T-cell (primary cell): ENCODE measurements around the gene FGD3. TPM values are rescaled to one million over a fixed set of nuclear protein-coding genes. Genes with fewer than 3 reads are reported as not detected.
A peak's percentile ranks its signal among the peaks of the same experiment; 100 is the strongest.

Experiments
- ATAC-seq, 4 experiments: fragments of 200-7000 bp in 3 of 4; fragments of 150-1000 bp in 1 of 4; cut with Tn5 transposase; replicated peaks in 1 of 4; 1 replicate in 3 of 4; 2 replicates in 1 of 4; pipeline ENCODE4 v1.10.0; 2021; ENCODE audit warnings: moderate library complexity in 3 of 4, mild to moderate bottlenecking in 2 of 4, moderate number of reproducible peaks in 1 of 4
- CTCF ChIA-PET, 2 donors: fragments of 300-600 bp; sonication (Branson Sonifier 250); formaldehyde crosslinking; loops; one replicate each; lab custom pipeline; 2022; ENCODE audit warnings: antibody characterized with exemption in 2 of 2; lab: Charles Lee
- POLR2A ChIA-PET, 2 donors: fragments of 300-600 bp; sonication (Branson Sonifier 250); formaldehyde crosslinking; loops; one replicate each; lab custom pipeline; 2022; ENCODE audit warnings: antibody characterized with exemption in 2 of 2; lab: Charles Lee
- DNase-seq, 35 experiments: peaks; one replicate each; pipeline versions ENCODE4 v3.0.0 to v3.0.0-alpha.2; 2013 to 2023
- H3K27ac ChIP-seq: one replicate; pipeline ENCODE4 v1.5.1; 2013; ENCODE audit warnings: low read length
- H3K27me3 ChIP-seq, 2 experiments: replicated peaks in 1 of 2; 1 replicate in 1 of 2; 2 replicates in 1 of 2; pipeline versions ENCODE4 v1.6.1 to v1.7.0; 2013; ENCODE audit warnings: low read length in 1 of 2, mixed read lengths in 1 of 2; ENCODE audit not compliant: control insufficient read depth in 2 of 2, insufficient read depth in 2 of 2; ENCODE audit errors: extremely low read depth in 1 of 2
- H3K36me3 ChIP-seq, 2 donors: 1 replicate in 1 of 2; 2 replicates in 1 of 2; pipeline versions ENCODE4 v1.6.1 to v1.7.0; 2013; ENCODE audit warnings: low read length in 1 of 2; ENCODE audit not compliant: control insufficient read depth in 2 of 2, insufficient read depth in 1 of 2; ENCODE audit errors: extremely low read depth in 1 of 2
- H3K4me1 ChIP-seq, 2 experiments: 1 replicate in 1 of 2; 2 replicates in 1 of 2; pipeline versions ENCODE4 v1.6.1 to v1.7.0; 2013; ENCODE audit warnings: low read length in 2 of 2, mixed read lengths in 1 of 2; ENCODE audit not compliant: insufficient read depth in 2 of 2, control insufficient read depth in 1 of 2; ENCODE audit errors: extremely low read depth in 1 of 2
- H3K4me3 ChIP-seq, 2 donors: 1 replicate in 1 of 2; 2 replicates in 1 of 2; pipeline versions ENCODE4 v1.5.1 to v1.7.0; 2013; ENCODE audit warnings: mild to moderate bottlenecking in 2 of 2, low read length in 1 of 2, moderate library complexity in 1 of 2; ENCODE audit not compliant: control insufficient read depth in 1 of 2; ENCODE audit errors: extremely low read depth in 1 of 2
- H3K9me3 ChIP-seq: 2 replicates; pipeline ENCODE4 v1.7.0; 2013
- H3K27ac Mint-ChIP-seq, 2 donors: one replicate each; pipeline ENCODE4 v1.8.0; 2020 to 2021; ENCODE audit warnings: mild to moderate bottlenecking in 2 of 2, mixed read lengths in 2 of 2
- H3K27me3 Mint-ChIP-seq, 2 donors: one replicate each; pipeline ENCODE4 v1.8.0; 2021 to 2022; ENCODE audit warnings: mixed read lengths in 2 of 2
- H3K36me3 Mint-ChIP-seq: one replicate; pipeline ENCODE4 v1.8.0; 2021; ENCODE audit warnings: mixed read lengths
- H3K4me1 Mint-ChIP-seq, 3 donors: one replicate each; pipeline ENCODE4 v1.8.0; 2020 to 2022; ENCODE audit warnings: mixed read lengths in 3 of 3, mild to moderate bottlenecking in 1 of 3
- H3K4me3 Mint-ChIP-seq, 3 donors: one replicate each; pipeline ENCODE4 v1.8.0; 2020 to 2022; ENCODE audit warnings: mild to moderate bottlenecking in 3 of 3, mixed read lengths in 3 of 3, moderate library complexity in 3 of 3
- H3K9me3 Mint-ChIP-seq, 3 donors: one replicate each; pipeline ENCODE4 v1.8.0; 2020 to 2022; ENCODE audit warnings: mixed read lengths in 3 of 3
- WGBS: methylation state at CpG from one replicate; pipeline ENCODE4 v1.1.5; 2013; ENCODE audit warnings: missing lambda C conversion rate; ENCODE audit not compliant: insufficient coverage; 5-methylcytosine and 5-hydroxymethylcytosine counted together
- total RNA-seq, 35 experiments: library from RNA in 6 of 35; stranded (reverse) in 6 of 35; fragments of 120-200 nt in 1 of 35; gene quantifications; one replicate each; pipeline versions ENCODE4 v1.2.1 to v1.2.4 and lab custom pipeline; 2013 to 2026

FGD3 gene
- total RNA-seq, 5 donors from 2014 or later (not counting 1 experiment from before 2014, with no cell fraction given), result 188 to 349 (median 293) TPM

GRCh38 chr9:92962846-92963245 is 15.5 kb downstream of the FGD3 start:
- peaks cover 16 to 82% of the 10 kb centered on the region in 2 experiments for H3K4me1 ChIP-seq
- no peaks in the 10 kb centered on the region for H3K27me3 Mint-ChIP-seq
- peaks cover 0 to 3% (median 0%) of the 10 kb centered on the region in 3 donors for H3K9me3 Mint-ChIP-seq
- H3K27me3 ChIP-seq, result no peaks in the 10 kb centered on the region
- peak overlapping the region in 2 of 3 donors; percentile 62 to 63 for H3K4me3 Mint-ChIP-seq
- H3K4me1 Mint-ChIP-seq, result peaks cover 55 to 70% (median 68%) of the 10 kb centered on the region in 3 donors
- no peaks in the 10 kb centered on the region for H3K9me3 ChIP-seq
- ChIA-PET CTCF (interaction anchor here in 1 of 2 donors (0.6 kb wide), 1 partner anchor 99 kb away, joined by 4 read pairs; no protein-coding TSS in a partner anchor), POLR2A (interaction anchor here in 1 of 2 donors (0.7 kb wide), 1 partner anchor 502 kb away, joined by 8 read pairs; no protein-coding TSS in a partner anchor)
- peak overlapping the region; percentile 98 to 99 for H3K27ac Mint-ChIP-seq
- H3K4me3 ChIP-seq, result no peak overlapping the region
- H3K36me3 ChIP-seq, result peaks cover 4 to 7% of the 10 kb centered on the region in 2 donors
- ATAC-seq (no peak), DNase-seq (peak in 1 of 35 experiments; percentile 20)
- H3K27ac ChIP-seq, result peak overlapping the region; percentile 92
- peaks cover 40% of the 10 kb centered on the region for H3K36me3 Mint-ChIP-seq
- no CpG with 5 or more reads among the region's 7 CpGs for WGBS

- Mint-ChIP-seq H3K4me1 (peaks cover 58 to 75% (median 74%) of the 10 kb centered on the region in 3 donors), H3K27me3 (no peaks in the 10 kb centered on the region), H3K9me3 (peaks cover 0 to 3% (median 0%) of the 10 kb centered on the region in 3 donors), H3K4me3 (peak overlapping the region; percentile 84 to 94 (median 91)), H3K27ac (peak overlapping the region; percentile 99 to 100), H3K36me3 (peaks cover 40% of the 10 kb centered on the region)
- ATAC-seq, result peak; percentile 59 to 80 (median 70)
- Histone ChIP-seq H3K27me3 (no peaks in the 10 kb centered on the region), H3K4me3 (peak overlapping the region; percentile 75 to 89), H3K36me3 (peaks cover 4 to 10% of the 10 kb centered on the region in 2 donors), H3K27ac (peak overlapping the region; percentile 92), H3K4me1 (peaks cover 21 to 91% of the 10 kb centered on the region in 2 experiments), H3K9me3 (no peaks in the 10 kb centered on the region)
- DNase-seq, result peak; percentile 68 to 89 (median 83)
- WGBS, result 0% methylated on average over 9 of the region's 16 CpGs
- POLR2A ChIA-PET, result interaction anchor here (0.6 to 1.2 kb wide), 8 partner anchors 9 to 140 kb away, joined by 3 to 5 read pairs (median 3); no protein-coding TSS in a partner anchor
- CTCF ChIA-PET, result interaction anchor here in 1 of 2 donors (0.6 to 1.0 kb wide), 5 partner anchors 9 to 101 kb away, joined by 3 to 8 read pairs (median 3); no protein-coding TSS in a partner anchor
Measured at GRCh38 chr9:92963831-92964606, 16.7 kb downstream of the FGD3 start.

- Mint-ChIP-seq H3K9me3 (peaks cover 0 to 3% (median 0%) of the 10 kb centered on the region in 3 donors), H3K27me3 (no peaks in the 10 kb centered on the region), H3K4me1 (peaks cover 60 to 77% (median 76%) of the 10 kb centered on the region in 3 donors), H3K36me3 (peaks cover 40% of the 10 kb centered on the region), H3K27ac (peak overlapping the region; percentile 99 to 100), H3K4me3 (peak overlapping the region; percentile 84 to 94 (median 91))
- 0% methylated on average over 14 of the region's 17 CpGs for WGBS
- POLR2A ChIA-PET, result interaction anchor here (0.6 to 1.0 kb wide), 4 partner anchors 12 to 141 kb away, joined by 3 to 5 read pairs (median 3); no protein-coding TSS in a partner anchor
- Histone ChIP-seq H3K27me3 (no peaks in the 10 kb centered on the region), H3K4me1 (peaks cover 27 to 91% of the 10 kb centered on the region in 2 experiments), H3K27ac (peak overlapping the region; percentile 92), H3K36me3 (peaks cover 4 to 12% of the 10 kb centered on the region in 2 donors), H3K9me3 (no peaks in the 10 kb centered on the region), H3K4me3 (peak overlapping the region; percentile 75 to 89)
- CTCF ChIA-PET, result interaction anchor here in 1 of 2 donors (0.9 to 1.0 kb wide), 2 partner anchors 10 to 26 kb away, joined by 6 to 8 read pairs; no protein-coding TSS in a partner anchor
- DNase-seq (peak in 3 of 35 experiments; percentile 13 to 63 (median 21)), ATAC-seq (peak; percentile 4 to 14 (median 8))
Measured at GRCh38 chr9:92964607-92965060, 17.3 kb downstream of the FGD3 start.

GRCh38 chr9:92965061-92965758 is 17.9 kb downstream of the FGD3 start:
- ATAC-seq (peak in 3 of 4 experiments; percentile 2 to 9 (median 9)), DNase-seq (peak in 17 of 35 experiments; percentile 13 to 68 (median 29))

GRCh38 chr9:92965759-92966517 is 18.6 kb downstream of the FGD3 start:
- H3K36me3 Mint-ChIP-seq, result peaks cover 33% of the 10 kb centered on the region
- no peaks in the 10 kb centered on the region for H3K27me3 ChIP-seq
- no peak for ATAC-seq
- CTCF ChIA-PET, result interaction anchor here in 1 of 2 donors (0.5 kb wide), 1 partner anchor 24 kb away, joined by 3 read pairs; no protein-coding TSS in a partner anchor
- H3K4me1 ChIP-seq, result peaks cover 37 to 91% of the 10 kb centered on the region in 2 experiments
- POLR2A ChIA-PET, result interaction anchor here (0.5 to 0.6 kb wide), 3 partner anchors 19 to 62 kb away, joined by 3 to 5 read pairs (median 3); no protein-coding TSS in a partner anchor
- H3K27ac Mint-ChIP-seq, result peak overlapping the region; percentile 99 to 100
- peak overlapping the region; percentile 84 to 94 (median 91) for H3K4me3 Mint-ChIP-seq
- 0% methylated on average over 7 of the region's 17 CpGs for WGBS
- H3K27ac ChIP-seq, result peak overlapping the region; percentile 92
- H3K36me3 ChIP-seq, result peaks cover 0 to 15% of the 10 kb centered on the region in 2 donors
- DNase-seq, result peak in 2 of 35 experiments; percentile 42 to 43
- no peaks in the 10 kb centered on the region for H3K27me3 Mint-ChIP-seq
- H3K9me3 Mint-ChIP-seq, result peaks cover 0 to 3% (median 0%) of the 10 kb centered on the region in 3 donors
- H3K9me3 ChIP-seq, result no peaks in the 10 kb centered on the region
- peak overlapping the region; percentile 75 to 89 for H3K4me3 ChIP-seq
- H3K4me1 Mint-ChIP-seq, result peaks cover 63 to 79% (median 77%) of the 10 kb centered on the region in 3 donors

More at GRCh38 chr9:92965061-92965758, 17.9 kb downstream of the FGD3 start:
- Histone ChIP-seq H3K36me3 (peaks cover 2 to 15% of the 10 kb centered on the region in 2 donors), H3K4me1 (peaks cover 32 to 91% of the 10 kb centered on the region in 2 experiments), H3K27me3 (no peaks in the 10 kb centered on the region), H3K4me3 (peak overlapping the region; percentile 75 to 89), H3K27ac (peak overlapping the region; percentile 92), H3K9me3 (no peaks in the 10 kb centered on the region)
- no peaks in the 10 kb centered on the region for H3K27me3 Mint-ChIP-seq
- H3K9me3 Mint-ChIP-seq, result peaks cover 0 to 3% (median 0%) of the 10 kb centered on the region in 3 donors
- ChIA-PET CTCF (no interaction called here), POLR2A (interaction anchor here in 1 of 2 donors (0.5 kb wide), 1 partner anchor 63 kb away, joined by 5 read pairs; no protein-coding TSS in a partner anchor)
- peak overlapping the region; percentile 84 to 94 (median 91) for H3K4me3 Mint-ChIP-seq
- peaks cover 60 to 77% (median 76%) of the 10 kb centered on the region in 3 donors for H3K4me1 Mint-ChIP-seq
- 1% methylated on average over 15 of the region's 19 CpGs for WGBS
- peaks cover 34% of the 10 kb centered on the region for H3K36me3 Mint-ChIP-seq
- peak overlapping the region; percentile 99 to 100 for H3K27ac Mint-ChIP-seq
